Raji (cell line): ENCODE data around the gene MAP3K12.

ENCODE experiments used
- POLR2A ChIP-seq: IDR thresholded peaks from 2 replicates; pipeline ENCODE4 v1.6.1; 2011; ENCODE audit warnings: low read depth, low read length, control low read depth; ENCODE audit not compliant: insufficient read depth

The MAP3K12 gene

GRCh38 chr12:53485955-53486735 is 13.1 kb downstream of the MAP3K12 start:
- no peak for TF ChIP-seq POLR2A

- TF ChIP-seq POLR2A = no peak
Observed at GRCh38 chr12:53484686-53485575, 14.3 kb downstream of the MAP3K12 start.

- TF ChIP-seq POLR2A = no peak
Observed at GRCh38 chr12:53483979-53484377, 15.3 kb downstream of the MAP3K12 start.

GRCh38 chr12:53483225-53483978 is 15.9 kb downstream of the MAP3K12 start:
- TF ChIP-seq POLR2A = no peak

GRCh38 chr12:53482626-53483168 is 16.6 kb downstream of the MAP3K12 start:
- no peak for TF ChIP-seq POLR2A

- no peak for TF ChIP-seq POLR2A
Observed at GRCh38 chr12:53481939-53482586, 17.2 kb downstream of the MAP3K12 start.

- TF ChIP-seq POLR2A = no peak
Observed at GRCh38 chr12:53480491-53481442, 18.5 kb downstream of the MAP3K12 start.

GRCh38 chr12:53479331-53479730 is 19.9 kb downstream of the MAP3K12 start:
- no peak for TF ChIP-seq POLR2A

- TF ChIP-seq POLR2A = no peak
Observed at GRCh38 chr12:53478865-53479264, 20.4 kb downstream of the MAP3K12 start.

GRCh38 chr12:53476769-53477209 is 22.5 kb downstream of the MAP3K12 start:
- TF ChIP-seq POLR2A = no peak

- no peak for TF ChIP-seq POLR2A
Observed at GRCh38 chr12:53474819-53475218, 24.4 kb downstream of the MAP3K12 start.

- TF ChIP-seq POLR2A = no peak
Observed at GRCh38 chr12:53474077-53474476, 25.2 kb downstream of the MAP3K12 start.

GRCh38 chr12:53472056-53472582 is 27.1 kb downstream of the MAP3K12 start:
- TF ChIP-seq POLR2A = no peak
